SK-N-SH (cell line): ENCODE data around the gene TMEM218. TPM values are rescaled to one million over a fixed set of nuclear protein-coding genes. Genes with fewer than 3 reads are reported as not detected.

Source experiments
- CTCF ChIA-PET: fragments of 300-600, 350-600 bp; formaldehyde crosslinking; extraction: SDS; loops from one replicate; lab custom pipeline; 2021; lab: Yijun Ruan, JAX
- POLR2A ChIA-PET: fragments of 350-600 bp; sonication (Branson Sonifier 250); formaldehyde crosslinking; extraction: SDS; loops from one replicate; lab custom pipeline; 2020; ENCODE audit warnings: antibody characterized with exemption, inconsistent platforms; lab: Yijun Ruan, JAX
- DNase-seq: peaks from one replicate; pipeline ENCODE4 v3.0.0; 2012
- H2AFZ ChIP-seq: fragments of 200-600 bp; sonication (generic); 2 replicates; pipeline ENCODE4 v1.8.1; 2016; ENCODE audit warnings: antibody characterized with exemption, mild to moderate bottlenecking, low read depth
- H3F3A ChIP-seq: fragments of 200-600 bp; sonication (generic); replicated peaks from 2 replicates; pipeline ENCODE3; 2016; ENCODE audit warnings: antibody characterized with exemption, mild to moderate bottlenecking; ENCODE audit not compliant: insufficient read depth
- H3K27ac ChIP-seq, 2 experiments: fragments of 200-500 bp in 1 of 2; fragments of 200-600 bp in 1 of 2; sonication (Bioruptor generic) in 1 of 2; sonication (generic), shearing (Covaris generic) in 1 of 2; 2 replicates each; pipeline versions ENCODE4 v1.5.1 to v1.6.1; 2014 to 2016; ENCODE audit warnings: low read depth in 2 of 2, inconsistent platforms in 1 of 2, low read length in 1 of 2, mild to moderate bottlenecking in 1 of 2, mixed read lengths in 1 of 2
- H3K27me3 ChIP-seq: fragments of 200-600 bp; sonication (generic), shearing (Covaris generic); 2 replicates; pipeline ENCODE4 v1.6.1; 2016; ENCODE audit warnings: mixed run types; ENCODE audit not compliant: insufficient read depth
- H3K36me3 ChIP-seq, 2 experiments: fragments of 200-500 bp in 1 of 2; fragments of 200-600 bp in 1 of 2; sonication (Bioruptor generic) in 1 of 2; sonication (generic) in 1 of 2; replicated peaks in 1 of 2; 2 replicates each; pipeline versions ENCODE3 to v1.5.1; 2014 to 2016; ENCODE audit warnings: low read length in 1 of 2, mild to moderate bottlenecking in 1 of 2; ENCODE audit not compliant: insufficient read depth in 2 of 2, control insufficient read depth in 1 of 2
- H3K4me1 ChIP-seq, 2 experiments: fragments of 200-500 bp in 1 of 2; fragments of 200-600 bp in 1 of 2; sonication (Bioruptor generic) in 1 of 2; sonication (generic), shearing (Covaris generic) in 1 of 2; 2 replicates each; pipeline versions ENCODE4 v1.5.1 to v1.6.1; 2014 to 2016; ENCODE audit warnings: low read depth in 1 of 2, low read length in 1 of 2, mixed run types in 1 of 2; ENCODE audit not compliant: insufficient read depth in 2 of 2, control insufficient read depth in 1 of 2
- H3K4me2 ChIP-seq: fragments of 200-600 bp; sonication (generic), shearing (Covaris generic); 2 replicates; pipeline ENCODE4 v1.6.1; 2017; ENCODE audit warnings: mixed run types
- H3K4me3 ChIP-seq, 2 experiments: fragments of 200-500 bp in 1 of 2; fragments of 200-600 bp in 1 of 2; sonication (Bioruptor generic) in 1 of 2; sonication (generic), shearing (Covaris generic) in 1 of 2; 2 replicates each; pipeline versions ENCODE4 v1.5.1 to v1.8.1; 2014 to 2016; ENCODE audit warnings: low read depth in 2 of 2, inconsistent platforms in 1 of 2, low read length in 1 of 2, mild to moderate bottlenecking in 1 of 2, mixed read lengths in 1 of 2, moderate library complexity in 1 of 2
- H3K79me2 ChIP-seq: fragments of 200-600 bp; sonication (generic); 2 replicates; pipeline ENCODE4 v1.8.1; 2017; ENCODE audit warnings: mild to moderate bottlenecking; ENCODE audit not compliant: insufficient read depth
- H3K9ac ChIP-seq: fragments of 200-600 bp; sonication (generic); 2 replicates; pipeline ENCODE4 v1.6.1; 2017; ENCODE audit warnings: mixed run types
- H3K9me2 ChIP-seq: fragments of 200-600 bp; sonication (generic); 2 replicates; pipeline ENCODE4 v1.6.1; 2017; ENCODE audit warnings: mixed run types
- H3K9me3 ChIP-seq: fragments of 200-600 bp; sonication (generic); 2 replicates; pipeline ENCODE4 v1.6.1; 2017; ENCODE audit warnings: mixed run types, mild to moderate bottlenecking, moderate library complexity
- H4K20me1 ChIP-seq: fragments of 200-600 bp; sonication (generic); 2 replicates; pipeline ENCODE4 v1.6.1; 2017; ENCODE audit warnings: mild to moderate bottlenecking, mixed run types; ENCODE audit not compliant: insufficient read depth
- CTCF ChIP-seq: fragments of 200-600 bp; sonication (generic); IDR thresholded peaks from 2 replicates; pipeline ENCODE4 v1.6.1; 2017; ENCODE audit warnings: antibody characterized with exemption, mild to moderate bottlenecking, moderate library complexity
- ELF1 ChIP-seq: IDR thresholded peaks from 2 replicates; pipeline ENCODE4 v1.4.0; 2012
- EZH2phosphoT487 ChIP-seq: fragments of 200-600 bp; sonication (generic); IDR thresholded peaks from 2 replicates; pipeline ENCODE4 v1.6.1; 2017; ENCODE audit warnings: low read depth, mixed run types, mild to moderate bottlenecking, antibody characterized with exemption, moderate library complexity, borderline replicate concordance
- FOSL2 ChIP-seq: IDR thresholded peaks from 2 replicates; pipeline ENCODE4 v1.4.0; 2012; ENCODE audit warnings: low read depth, mild to moderate bottlenecking, moderate library complexity, borderline replicate concordance
- FOXJ3 ChIP-seq: sonication (generic); formaldehyde crosslinking; IDR thresholded peaks from 2 replicates; pipeline ENCODE4 v1.5.1; 2020; ENCODE audit warnings: mild to moderate bottlenecking, missing genetic modification reagents
- FOXM1 ChIP-seq: IDR thresholded peaks from 2 replicates; pipeline ENCODE4 v1.4.0; 2012; ENCODE audit warnings: low read depth, mild to moderate bottlenecking
- GATA2 ChIP-seq: sonication (generic); formaldehyde crosslinking; IDR thresholded peaks from 2 replicates; pipeline ENCODE4 v1.5.0; 2020; ENCODE audit warnings: mild to moderate bottlenecking, missing genetic modification reagents
- MAX ChIP-seq: IDR thresholded peaks from 2 replicates; pipeline ENCODE4 v1.4.0; 2012; ENCODE audit warnings: low read depth
- NFIC ChIP-seq: IDR thresholded peaks from 2 replicates; pipeline ENCODE4 v1.4.0; 2012; ENCODE audit warnings: borderline replicate concordance
- NRF1 ChIP-seq: IDR thresholded peaks from 2 replicates; pipeline ENCODE4 v1.6.1; 2012; ENCODE audit warnings: low read depth, mild to moderate bottlenecking, low read length
- POLR2AphosphoS5 ChIP-seq: IDR thresholded peaks from 2 replicates; pipeline ENCODE4 v1.6.1; 2012; ENCODE audit warnings: low read depth, low read length
- RAD21 ChIP-seq: IDR thresholded peaks from 2 replicates; pipeline ENCODE4 v1.6.1; 2012; ENCODE audit warnings: mild to moderate bottlenecking, low read length
- RCOR1 ChIP-seq: fragments of 150-350 bp; IDR thresholded peaks from 2 replicates; pipeline ENCODE4 v1.6.1; 2017; ENCODE audit warnings: antibody characterized with exemption, low read length
- RFX5 ChIP-seq: IDR thresholded peaks from 2 replicates; pipeline ENCODE4 v1.6.1; 2012; ENCODE audit warnings: mild to moderate bottlenecking, improper control_type of control experiment, low read length
- RXRA ChIP-seq: IDR thresholded peaks from 2 replicates; pipeline ENCODE4 v1.4.0; 2012; ENCODE audit warnings: low read depth, mild to moderate bottlenecking, borderline replicate concordance
- SIN3A ChIP-seq: IDR thresholded peaks from 2 replicates; pipeline ENCODE4 v1.6.1; 2012; ENCODE audit warnings: low read depth, mild to moderate bottlenecking, low read length, moderate library complexity, borderline replicate concordance
- SMC3 ChIP-seq: IDR thresholded peaks from 2 replicates; pipeline ENCODE4 v1.6.1; 2012; ENCODE audit warnings: low read depth, low read length, improper control_type of control experiment
- TAF1 ChIP-seq: IDR thresholded peaks from 2 replicates; pipeline ENCODE4 v1.6.1; 2012; ENCODE audit warnings: low read depth, mild to moderate bottlenecking, low read length, moderate library complexity, borderline replicate concordance
- USF1 ChIP-seq: IDR thresholded peaks from 2 replicates; pipeline ENCODE4 v1.4.0; 2012; ENCODE audit warnings: low read depth, borderline replicate concordance
- USF2 ChIP-seq: fragments of 150-350 bp; IDR thresholded peaks from 2 replicates; pipeline ENCODE4 v1.6.1; 2017; ENCODE audit warnings: antibody characterized with exemption, low read length, low read depth, borderline replicate concordance
- YY1 ChIP-seq: IDR thresholded peaks from 2 replicates; pipeline ENCODE4 v1.4.0; 2012; ENCODE audit warnings: low read depth, mild to moderate bottlenecking
- WGBS: methylation state at CpG from one replicate; pipeline ENCODE4 v1.1.6; 2017; ENCODE audit warnings: low lambda C conversion rate; 5-methylcytosine and 5-hydroxymethylcytosine counted together
- polyA plus RNA-seq, 3 experiments: library from polyadenylated mRNA; depleted of rRNA; stranded (reverse); fragments of >200 nt; gene quantifications; 2 replicates each; pipeline ENCODE4 v1.2.3, GENCODE V29; 2012

The TMEM218 gene
- polyA plus RNA-seq, 1 of the 3 experiments (the other 2 are of a cell fraction): 36.2 TPM

- POLR2A ChIA-PET: no interaction called here
Measured at GRCh38 chr11:125094731-125095130, 16.7 kb downstream of the TMEM218 start.

GRCh38 chr11:125093502-125093901 is 17.9 kb downstream of the TMEM218 start:
- no peaks in the 10 kb centered on the region for H3K27me3 ChIP-seq
- TF ChIP-seq RXRA (no peak), CTCF (no peak), GATA2 (CRISPR knock-in tag) (no peak), SIN3A (no peak), TAF1 (no peak), USF2 (no peak), RAD21 (no peak)
- H3F3A ChIP-seq: peaks cover 2% of the 10 kb centered on the region
- H4K20me1 ChIP-seq: no peaks in the 10 kb centered on the region
- no peak for DNase-seq
- peaks cover 4% of the 10 kb centered on the region in 2 experiments; a peak in 2 of 4 replicates for H3K4me1 ChIP-seq
- H3K9me2 ChIP-seq: no peaks in the 10 kb centered on the region
- no peaks in the 10 kb centered on the region for H3K79me2 ChIP-seq
- ChIA-PET POLR2A (no interaction called here), CTCF (interaction anchor here (0.6 to 13.2 kb wide), 6 partner anchors 20 to 375 kb away, joined by 3 to 147 read pairs (median 4); no protein-coding TSS in a partner anchor)
- H3K9ac ChIP-seq: no peak overlapping the region
- no peak overlapping the region for H3K4me2 ChIP-seq
- no peak overlapping the region for H3K27ac ChIP-seq
- no peak overlapping the region for H2AFZ ChIP-seq
- H3K36me3 ChIP-seq: peaks cover 25 to 30% of the 10 kb centered on the region in 2 experiments
- H3K9me3 ChIP-seq: no peaks in the 10 kb centered on the region
- WGBS: 95% methylated on average over 4 of the region's 4 CpGs
- H3K4me3 ChIP-seq: no peak overlapping the region

More at GRCh38 chr11:125094731-125095130, 16.7 kb downstream of the TMEM218 start:
- Histone ChIP-seq H3K79me2 (no peaks in the 10 kb centered on the region), H3K9me3 (no peaks in the 10 kb centered on the region), H3K27me3 (no peaks in the 10 kb centered on the region), H3K4me1 (peaks cover 4% of the 10 kb centered on the region in 2 experiments; a peak in 2 of 4 replicates), H3K36me3 (peaks cover 25 to 32% of the 10 kb centered on the region in 2 experiments), H2AFZ (no peak overlapping the region), H3K27ac (no peak overlapping the region), H4K20me1 (no peaks in the 10 kb centered on the region), H3K9ac (no peak overlapping the region), H3K4me3 (no peak overlapping the region), H3K9me2 (no peaks in the 10 kb centered on the region), H3F3A (peaks cover 2% of the 10 kb centered on the region), H3K4me2 (no peak overlapping the region)
- TF ChIP-seq ELF1 (no peak), POLR2AphosphoS5 (no peak), MAX (no peak), FOXJ3 (CRISPR knock-in tag) (no peak), NFIC (no peak), USF1 (no peak), RXRA (no peak), FOSL2 (no peak), RCOR1 (no peak), FOXM1 (no peak), EZH2phosphoT487 (no peak), SMC3 (no peak), RAD21 (no peak), RFX5 (no peak), NRF1 (no peak), SIN3A (no peak), YY1 (no peak)
- no peak for DNase-seq
- 89% methylated on average over 2 of the region's 2 CpGs for whole genome bisulfite sequencing
- CTCF ChIA-PET: interaction anchor here (0.7 to 13.2 kb wide), 4 partner anchors 29 to 310 kb away, joined by 3 to 147 read pairs (median 9); no protein-coding TSS in a partner anchor
